B cell (primary cell): Measurements from ENCODE around the gene SMC1B.

Experiments
- CTCF ChIP-seq: fragments of 200-600 bp; IDR thresholded peaks from one replicate; pipeline ENCODE4 v1.8.0; 2022; ENCODE audit warnings: antibody characterized with exemption, mild to moderate bottlenecking
- EZH2 ChIP-seq: IDR thresholded peaks from 2 replicates; pipeline ENCODE4 v1.6.1; 2012; ENCODE audit warnings: borderline replicate concordance, low read depth, mild to moderate bottlenecking, moderate library complexity, low read length; ENCODE audit not compliant: insufficient read depth, poor library complexity, severe bottlenecking

GRCh38 chr22:45422237-45422983 lies 9.0 kb upstream of the SMC1B start:
- TF ChIP-seq CTCF (no peak), EZH2 (no peak)
